Liver (tissue), 3 donors: ENCODE data around the gene CNBP.

Experiments used
- CTCF ChIP-seq: fragments of 150-350 bp; IDR thresholded peaks from 2 replicates; pipeline ENCODE4 v1.5.1; 2017; ENCODE audit warnings: improper control_type of control experiment, low read depth, low read length; ENCODE audit not compliant: missing input control
- EGR1 ChIP-seq, 2 donors: IDR thresholded peaks; 2 replicates each; pipeline ENCODE4 v1.6.1; 2016 to 2018; ENCODE audit warnings: antibody characterized with exemption in 2 of 2, low read depth in 2 of 2
- FOXA1 ChIP-seq: IDR thresholded peaks from 2 replicates; pipeline ENCODE4 v1.6.1; 2016; ENCODE audit warnings: antibody characterized with exemption
- FOXA2 ChIP-seq: IDR thresholded peaks from 2 replicates; pipeline ENCODE4 v1.6.1; 2016; ENCODE audit warnings: antibody characterized with exemption
- HNF4A ChIP-seq, 2 donors: conservative IDR thresholded peaks; 2 replicates each; pipeline ENCODE4 v1.6.1; 2016; ENCODE audit warnings: antibody characterized with exemption in 2 of 2, mild to moderate bottlenecking in 2 of 2
- JUND ChIP-seq, 2 donors: IDR thresholded peaks; 2 replicates each; pipeline ENCODE4 v1.6.1; 2016; ENCODE audit warnings: antibody characterized with exemption in 2 of 2
- MAX ChIP-seq: IDR thresholded peaks from 2 replicates; pipeline ENCODE4 v1.6.1; 2016; ENCODE audit warnings: antibody characterized with exemption
- NR2F2 ChIP-seq: IDR thresholded peaks from 2 replicates; pipeline ENCODE4 v1.6.1; 2016; ENCODE audit warnings: antibody characterized with exemption
- RAD21 ChIP-seq, 2 donors: IDR thresholded peaks; 2 replicates each; pipeline ENCODE4 v1.6.1; 2016; ENCODE audit warnings: antibody characterized with exemption in 2 of 2, mild to moderate bottlenecking in 2 of 2
- REST ChIP-seq: IDR thresholded peaks from 2 replicates; pipeline ENCODE4 v1.6.1; 2016; ENCODE audit warnings: antibody characterized with exemption, mild to moderate bottlenecking
- SP1 ChIP-seq: IDR thresholded peaks from 2 replicates; pipeline ENCODE4 v1.6.1; 2018; ENCODE audit warnings: antibody characterized with exemption, mild to moderate bottlenecking
- TAF1 ChIP-seq: conservative IDR thresholded peaks from 2 replicates; pipeline ENCODE4 v1.6.1; 2016; ENCODE audit warnings: antibody characterized with exemption, mild to moderate bottlenecking
- YY1 ChIP-seq: IDR thresholded peaks from 2 replicates; pipeline ENCODE4 v1.6.1; 2016; ENCODE audit warnings: antibody characterized with exemption, mild to moderate bottlenecking
- donor health status: healthy.
- donor health status: healthy.

- no peak for TF ChIP-seq JUND (IDR thresholded peaks at IDR 0.05)
- TF ChIP-seq CTCF, result no peak
- no peak for TF ChIP-seq SP1
- TF ChIP-seq MAX, result no peak
- TF ChIP-seq REST, result no peak
- no peak for TF ChIP-seq YY1
- no peak for TF ChIP-seq TAF1
- TF ChIP-seq RAD21 (IDR thresholded peaks at IDR 0.05), result no peak
- no peak for TF ChIP-seq EGR1 (IDR thresholded peaks at IDR 0.05; ENCODE audit: low read depth in 2 of 2)
- TF ChIP-seq FOXA2, result no peak
- TF ChIP-seq FOXA1, result no peak
- no peak for TF ChIP-seq NR2F2
- TF ChIP-seq HNF4A (conservative IDR thresholded peaks at IDR 0.05), result no peak
Measured at GRCh38 chr3:129166579-129167332, 16.9 kb downstream of the CNBP start.
